ENCODE measurements around the gene UNC119.

Gene UNC119

GRCh38 chr17:28521311-28522085, 30.9 kb downstream of the UNC119 start:
- H2AFZ ChIP-seq (ENCODE audit: low read length), result no peak overlapping the region
- peak overlapping the region; percentile 71 for H3K14ac ChIP-seq (ENCODE audit: low read length)
- H3K79me1 ChIP-seq (ENCODE audit: low read depth, low read length), result no peaks in the 10 kb centered on the region
- H4K8ac ChIP-seq (ENCODE audit: low read depth, low read length), result no peak overlapping the region
- H3K4ac ChIP-seq (ENCODE audit: low read length), result no peak overlapping the region
- H3K23ac ChIP-seq (ENCODE audit: low read depth, low read length, poor library complexity), result no peak overlapping the region
- H4K91ac ChIP-seq (ENCODE audit: low read depth, low read length, poor library complexity), result no peak overlapping the region
- no peak for DNase-seq (ENCODE audit: low spot score)
- no peak overlapping the region for H2BK12ac ChIP-seq (ENCODE audit: low read length)
- peak overlapping the region; percentile 20 for H2AK5ac ChIP-seq (ENCODE audit: low read depth, low read length)
- H3K36me3 ChIP-seq (replicated peaks in 1 of 2; ENCODE audit: control insufficient read depth in 2 of 2, insufficient read depth in 2 of 2, low read length in 2 of 2), result no peaks in the 10 kb centered on the region
- peak overlapping the region; percentile 59 for H3K18ac ChIP-seq (ENCODE audit: low read length)
- no peak overlapping the region for H3K27ac ChIP-seq (replicated peaks; ENCODE audit: low read length)
- peaks cover 9 to 12% of the 10 kb centered on the region in 2 donors for H3K4me1 ChIP-seq (ENCODE audit: control insufficient read depth in 2 of 2, insufficient read depth in 1 of 2, low read depth in 1 of 2, low read length in 2 of 2)
- peaks cover 0 to 37% (median 0%) of the 10 kb centered on the region in 3 experiments for H3K27me3 ChIP-seq (ENCODE audit: control insufficient read depth in 3 of 3, insufficient read depth in 3 of 3, low read depth in 1 of 3, low read length in 3 of 3)
- H2BK15ac ChIP-seq (ENCODE audit: low read length), result peak overlapping the region; percentile 95
- peak overlapping the region; percentile 16 for H2BK120ac ChIP-seq (ENCODE audit: low read depth, low read length)
- WGBS, 2 donors (ENCODE audit: extremely low coverage in 2 of 2, insufficient read length in 2 of 2, insufficient replicate concordance in 1 of 2), result no CpG with 5 or more reads among the region's 21 CpGs
- no peak overlapping the region for H3K9ac ChIP-seq (ENCODE audit: low read depth, low read length, poor library complexity)
- no peak overlapping the region for H3K4me3 ChIP-seq (ENCODE audit: low read length in 2 of 2)
- no peak overlapping the region for H3K4me2 ChIP-seq (ENCODE audit: insufficient read depth, low read length, poor library complexity, severe bottlenecking)
- peak overlapping the region; percentile 17 for H2BK5ac ChIP-seq (ENCODE audit: low read length)
- H3K9me3 ChIP-seq (replicated peaks in 1 of 2; ENCODE audit: control insufficient read depth in 2 of 2, insufficient read depth in 1 of 2, low read depth in 1 of 2, low read length in 2 of 2), result no peaks in the 10 kb centered on the region

DNA sequence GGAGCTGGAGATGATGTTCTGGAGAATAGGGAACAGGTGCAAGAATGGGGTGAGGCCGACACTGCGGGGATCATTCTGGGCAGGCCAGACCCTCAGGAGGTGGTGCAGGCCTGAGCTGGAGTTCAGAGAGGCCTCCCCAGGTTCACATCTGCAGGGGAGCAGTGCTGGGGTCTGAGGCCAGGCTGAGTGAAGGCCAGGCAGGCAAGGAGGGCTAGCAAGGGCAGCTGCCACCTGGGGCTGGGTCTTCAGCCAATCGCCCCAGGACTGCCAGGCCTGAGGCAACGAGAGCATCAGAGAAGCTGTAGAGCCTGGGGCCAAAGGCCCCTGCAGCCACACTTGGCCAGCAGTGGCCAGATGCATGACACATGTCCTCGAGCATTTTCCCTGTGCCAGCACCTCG, 31.7 kb downstream of the UNC119 start:
- Histone ChIP-seq H3K79me1 (ENCODE audit: low read depth, low read length) (no peaks in the 10 kb centered on the region), H3K14ac (ENCODE audit: low read length) (no peak overlapping the region), H3K4me1 (ENCODE audit: control insufficient read depth in 2 of 2, insufficient read depth in 1 of 2, low read depth in 1 of 2, low read length in 2 of 2) (peaks cover 9 to 12% of the 10 kb centered on the region in 2 donors), H3K9ac (ENCODE audit: low read depth, low read length, poor library complexity) (no peak overlapping the region), H4K91ac (ENCODE audit: low read depth, low read length, poor library complexity) (no peak overlapping the region), H2AK5ac (ENCODE audit: low read depth, low read length) (peak overlapping the region; percentile 20), H3K4ac (ENCODE audit: low read length) (no peak overlapping the region), H3K4me3 (ENCODE audit: low read length in 2 of 2) (peak overlapping the region in 1 of 2 donors; percentile 30), H3K9me3 (replicated peaks in 1 of 2; ENCODE audit: control insufficient read depth in 2 of 2, insufficient read depth in 1 of 2, low read depth in 1 of 2, low read length in 2 of 2) (peaks cover 0 to 1% of the 10 kb centered on the region in 2 donors), H3K36me3 (replicated peaks in 1 of 2; ENCODE audit: control insufficient read depth in 2 of 2, insufficient read depth in 2 of 2, low read length in 2 of 2) (no peaks in the 10 kb centered on the region), H2BK15ac (ENCODE audit: low read length) (no peak overlapping the region), H2BK5ac (ENCODE audit: low read length) (no peak overlapping the region), H3K23ac (ENCODE audit: low read depth, low read length, poor library complexity) (peak overlapping the region; percentile 10), H2BK12ac (ENCODE audit: low read length) (peak overlapping the region; percentile 82), H2BK120ac (ENCODE audit: low read depth, low read length) (no peak overlapping the region), H4K8ac (ENCODE audit: low read depth, low read length) (no peak overlapping the region), H3K27ac (replicated peaks; ENCODE audit: low read length) (no peak overlapping the region), H2AFZ (ENCODE audit: low read length) (no peak overlapping the region), H3K18ac (ENCODE audit: low read length) (peak overlapping the region; percentile 27), H3K27me3 (ENCODE audit: control insufficient read depth in 3 of 3, insufficient read depth in 3 of 3, low read depth in 1 of 3, low read length in 3 of 3) (peaks cover 0 to 37% (median 0%) of the 10 kb centered on the region in 3 experiments), H3K4me2 (ENCODE audit: insufficient read depth, low read length, poor library complexity, severe bottlenecking) (no peak overlapping the region)
- WGBS, 2 donors (ENCODE audit: extremely low coverage in 2 of 2, insufficient read length in 2 of 2, insufficient replicate concordance in 1 of 2), result no CpG with 5 or more reads among the region's 6 CpGs
- no peak for DNase-seq (ENCODE audit: low spot score)

DNA sequence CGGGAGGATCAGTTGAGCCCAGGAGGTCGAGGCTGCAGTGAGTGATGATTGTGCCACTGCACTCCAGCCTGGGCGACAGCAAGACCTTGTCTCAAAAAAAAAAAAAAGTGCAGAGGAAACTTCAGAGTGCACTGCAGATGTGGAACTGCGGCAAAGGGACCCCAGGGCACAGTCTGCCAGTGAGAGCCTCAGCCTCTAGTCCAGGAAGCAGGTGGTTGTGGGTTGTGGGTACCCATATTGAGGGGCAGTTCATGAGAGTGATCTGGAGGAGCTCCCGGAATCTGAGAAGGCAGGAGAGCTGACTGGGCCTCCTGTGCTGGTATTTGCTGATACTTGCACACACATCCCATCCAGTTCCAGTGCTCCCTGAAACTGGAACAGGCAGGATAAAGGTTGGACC, 33.2 kb downstream of the UNC119 start:
- H3K4ac ChIP-seq (ENCODE audit: low read length), result no peak overlapping the region
- no peak overlapping the region for H3K4me2 ChIP-seq (ENCODE audit: insufficient read depth, low read length, poor library complexity, severe bottlenecking)
- H3K18ac ChIP-seq (ENCODE audit: low read length), result no peak overlapping the region
- no peak overlapping the region for H4K91ac ChIP-seq (ENCODE audit: low read depth, low read length, poor library complexity)
- no peak overlapping the region for H2BK5ac ChIP-seq (ENCODE audit: low read length)
- no peak overlapping the region for H3K23ac ChIP-seq (ENCODE audit: low read depth, low read length, poor library complexity)
- no peak overlapping the region for H2AK5ac ChIP-seq (ENCODE audit: low read depth, low read length)
- H3K4me1 ChIP-seq (ENCODE audit: control insufficient read depth in 2 of 2, insufficient read depth in 1 of 2, low read depth in 1 of 2, low read length in 2 of 2), result peaks cover 0 to 9% of the 10 kb centered on the region in 2 donors
- H3K27me3 ChIP-seq (ENCODE audit: control insufficient read depth in 3 of 3, insufficient read depth in 3 of 3, low read depth in 1 of 3, low read length in 3 of 3), result peaks cover 0 to 38% (median 0%) of the 10 kb centered on the region in 3 experiments
- H3K79me1 ChIP-seq (ENCODE audit: low read depth, low read length), result no peaks in the 10 kb centered on the region
- H2BK15ac ChIP-seq (ENCODE audit: low read length), result no peak overlapping the region
- H3K9ac ChIP-seq (ENCODE audit: low read depth, low read length, poor library complexity), result no peak overlapping the region
- no peak overlapping the region for H3K14ac ChIP-seq (ENCODE audit: low read length)
- no peak overlapping the region for H2BK12ac ChIP-seq (ENCODE audit: low read length)
- WGBS, 2 donors (ENCODE audit: extremely low coverage in 2 of 2, insufficient read length in 2 of 2, insufficient replicate concordance in 1 of 2), result no CpG with 5 or more reads among the region's 5 CpGs
- H3K4me3 ChIP-seq (ENCODE audit: low read length in 2 of 2), result no peak overlapping the region
- H2BK120ac ChIP-seq (ENCODE audit: low read depth, low read length), result no peak overlapping the region
- H2AFZ ChIP-seq (ENCODE audit: low read length), result no peak overlapping the region
- no peak overlapping the region for H3K27ac ChIP-seq (replicated peaks; ENCODE audit: low read length)
- no peak for DNase-seq (ENCODE audit: low spot score)
- H3K9me3 ChIP-seq (replicated peaks in 1 of 2; ENCODE audit: control insufficient read depth in 2 of 2, insufficient read depth in 1 of 2, low read depth in 1 of 2, low read length in 2 of 2), result peaks cover 0 to 6% of the 10 kb centered on the region in 2 donors
- no peaks in the 10 kb centered on the region for H3K36me3 ChIP-seq (replicated peaks in 1 of 2; ENCODE audit: control insufficient read depth in 2 of 2, insufficient read depth in 2 of 2, low read length in 2 of 2)
- H4K8ac ChIP-seq (ENCODE audit: low read depth, low read length), result no peak overlapping the region

- Histone ChIP-seq H2BK15ac (ENCODE audit: low read length) (no peak overlapping the region), H3K9me3 (replicated peaks in 1 of 2; ENCODE audit: control insufficient read depth in 2 of 2, insufficient read depth in 1 of 2, low read depth in 1 of 2, low read length in 2 of 2) (peaks cover 0 to 6% of the 10 kb centered on the region in 2 donors), H2AK5ac (ENCODE audit: low read depth, low read length) (no peak overlapping the region), H3K18ac (ENCODE audit: low read length) (no peak overlapping the region), H2AFZ (ENCODE audit: low read length) (no peak overlapping the region), H3K9ac (ENCODE audit: low read depth, low read length, poor library complexity) (no peak overlapping the region), H3K36me3 (replicated peaks in 1 of 2; ENCODE audit: control insufficient read depth in 2 of 2, insufficient read depth in 2 of 2, low read length in 2 of 2) (no peaks in the 10 kb centered on the region), H2BK120ac (ENCODE audit: low read depth, low read length) (no peak overlapping the region), H3K79me1 (ENCODE audit: low read depth, low read length) (no peaks in the 10 kb centered on the region), H3K27me3 (ENCODE audit: control insufficient read depth in 3 of 3, insufficient read depth in 3 of 3, low read depth in 1 of 3, low read length in 3 of 3) (peaks cover 0 to 45% (median 0%) of the 10 kb centered on the region in 3 experiments), H3K4me2 (ENCODE audit: insufficient read depth, low read length, poor library complexity, severe bottlenecking) (no peak overlapping the region), H2BK12ac (ENCODE audit: low read length) (no peak overlapping the region), H3K14ac (ENCODE audit: low read length) (no peak overlapping the region), H3K4me1 (ENCODE audit: control insufficient read depth in 2 of 2, insufficient read depth in 1 of 2, low read depth in 1 of 2, low read length in 2 of 2) (peaks cover 0 to 9% of the 10 kb centered on the region in 2 donors), H4K8ac (ENCODE audit: low read depth, low read length) (no peak overlapping the region), H4K91ac (ENCODE audit: low read depth, low read length, poor library complexity) (no peak overlapping the region), H3K4ac (ENCODE audit: low read length) (no peak overlapping the region), H3K4me3 (ENCODE audit: low read length in 2 of 2) (no peak overlapping the region), H3K27ac (replicated peaks; ENCODE audit: low read length) (no peak overlapping the region), H3K23ac (ENCODE audit: low read depth, low read length, poor library complexity) (no peak overlapping the region), H2BK5ac (ENCODE audit: low read length) (no peak overlapping the region)
- WGBS, 2 donors (ENCODE audit: extremely low coverage in 2 of 2, insufficient read length in 2 of 2, insufficient replicate concordance in 1 of 2), result no CpG with 5 or more reads among the region's 7 CpGs
- DNase-seq (ENCODE audit: low spot score), result no peak
Measured at GRCh38 chr17:28518578-28518977, 33.8 kb downstream of the UNC119 start.
